GM21423 (cell line): ENCODE measurements around the gene ACOT7.
A peak's percentile ranks its signal among the peaks of the same experiment; 100 is the strongest.
"Not testable (repeated sequence)": the region's sequence is repeated elsewhere in the genome, so short reads cannot be mapped to it uniquely, and the experiment has no call there.

ENCODE experiments used
- ATAC-seq: cut with Tn5 transposase; IDR thresholded peaks from one replicate; pipeline ENCODE4 v1.9.1; 2021; ENCODE audit warnings: mild to moderate bottlenecking, moderate library complexity; ENCODE audit not compliant: unreplicated experiment

ACOT7 gene

GRCh38 chr1:6363085-6363884 is 30.3 kb downstream of the ACOT7 start:
- not testable (repeated sequence) for ATAC-seq

- no peak for ATAC-seq
Observed at GRCh38 chr1:6361124-6361775, 32.3 kb downstream of the ACOT7 start.

DNA sequence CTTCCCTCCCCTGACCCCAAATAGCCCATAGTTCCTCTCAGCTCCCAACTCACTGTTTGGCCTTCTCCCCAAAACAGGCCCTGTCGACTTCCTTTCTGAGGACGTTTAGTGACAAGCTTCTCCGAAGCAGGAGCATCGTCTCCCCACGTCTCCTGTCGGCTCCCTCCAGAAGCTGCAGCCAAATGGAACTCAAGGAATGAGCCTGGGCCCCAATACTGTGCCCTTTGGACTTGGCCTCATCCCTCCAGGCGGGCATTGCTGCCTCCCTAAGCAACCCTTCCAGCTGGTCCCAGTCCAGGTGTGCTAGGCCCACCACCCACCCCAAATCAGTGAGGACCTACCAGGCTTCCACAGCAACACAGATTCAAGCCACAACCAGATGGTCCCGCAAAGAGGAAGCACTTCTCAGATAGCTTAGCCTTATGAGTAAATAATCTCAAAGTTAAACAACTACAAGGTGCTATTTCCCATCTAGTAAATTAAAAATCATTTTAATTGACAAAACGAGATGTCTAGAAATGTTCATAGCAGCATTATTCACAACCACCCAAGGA is 33.0 kb downstream of the ACOT7 start:
- no peak for ATAC-seq

GRCh38 chr1:6360117-6360496 is 33.5 kb downstream of the ACOT7 start:
- peak; percentile 10 for ATAC-seq

DNA sequence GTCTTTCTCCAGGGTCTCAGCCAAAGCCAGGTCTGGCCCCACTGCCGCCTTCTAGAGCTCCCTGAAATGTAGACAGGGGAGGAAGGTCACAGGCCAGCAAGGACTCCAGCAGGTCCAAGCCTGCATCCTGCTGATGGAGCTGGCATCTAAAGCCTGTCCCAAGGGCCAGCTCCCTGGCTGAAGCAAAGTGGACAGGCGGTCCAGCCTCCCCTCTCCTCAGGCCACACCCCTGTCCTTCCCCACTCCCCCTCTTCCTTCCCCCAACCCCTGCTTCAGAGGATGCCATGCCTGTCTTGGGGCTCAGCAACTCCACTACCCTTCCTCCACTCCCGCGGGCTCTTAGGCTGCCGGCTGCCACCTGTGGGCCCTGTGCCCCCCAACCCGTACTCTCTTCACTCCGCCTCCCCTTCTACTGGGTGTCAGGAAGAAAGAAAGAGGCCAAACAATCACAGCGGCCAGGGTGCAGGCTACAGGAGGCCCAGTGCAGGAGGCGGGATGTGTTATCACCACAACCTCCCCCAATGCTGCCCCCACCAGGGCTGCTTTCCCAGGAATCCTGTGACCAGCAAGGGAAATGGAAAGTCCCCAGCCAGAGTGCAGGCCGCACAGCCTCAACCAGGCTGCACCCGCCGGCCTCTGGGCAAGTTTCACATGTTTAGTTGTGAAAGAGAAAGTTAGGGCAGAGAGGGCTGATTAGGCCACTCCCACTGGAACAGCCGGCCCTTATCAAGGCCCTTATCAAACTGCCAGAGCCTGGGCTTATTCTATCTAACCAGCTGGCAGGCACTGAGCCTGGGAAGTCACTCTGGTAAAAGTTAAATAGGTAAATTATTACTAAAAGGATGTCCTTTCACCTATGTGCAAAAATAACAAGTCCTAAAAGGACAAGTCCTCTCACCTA is 34.1 kb downstream of the ACOT7 start:
- ATAC-seq = peak; percentile 86

DNA sequence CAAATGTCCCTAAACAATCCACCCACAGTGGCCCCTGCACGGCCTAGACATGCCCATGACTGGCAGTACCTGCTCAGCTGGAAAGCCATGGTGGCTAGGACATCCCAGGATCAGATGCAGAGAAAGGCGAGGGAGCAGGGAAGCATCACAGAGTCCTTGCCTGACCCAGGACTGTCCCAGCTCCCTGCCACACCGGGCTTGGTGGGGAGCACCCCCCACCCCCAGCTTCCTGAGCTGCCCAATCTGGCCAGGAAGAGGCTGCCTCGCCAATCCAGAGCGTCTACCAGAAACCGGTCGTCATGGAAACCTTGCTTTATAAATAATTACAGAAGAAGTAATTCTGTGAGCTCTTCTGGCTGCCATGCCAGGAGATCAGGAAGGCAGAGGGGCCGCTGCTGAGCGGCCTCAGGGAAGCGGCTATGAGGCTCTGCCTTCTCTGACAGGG is 34.8 kb downstream of the ACOT7 start:
- ATAC-seq = no peak

- ATAC-seq = no peak
Observed at GRCh38 chr1:6358144-6358624, 35.4 kb downstream of the ACOT7 start.

GRCh38 chr1:6357243-6357936 is 36.2 kb downstream of the ACOT7 start:
- no peak for ATAC-seq

DNA sequence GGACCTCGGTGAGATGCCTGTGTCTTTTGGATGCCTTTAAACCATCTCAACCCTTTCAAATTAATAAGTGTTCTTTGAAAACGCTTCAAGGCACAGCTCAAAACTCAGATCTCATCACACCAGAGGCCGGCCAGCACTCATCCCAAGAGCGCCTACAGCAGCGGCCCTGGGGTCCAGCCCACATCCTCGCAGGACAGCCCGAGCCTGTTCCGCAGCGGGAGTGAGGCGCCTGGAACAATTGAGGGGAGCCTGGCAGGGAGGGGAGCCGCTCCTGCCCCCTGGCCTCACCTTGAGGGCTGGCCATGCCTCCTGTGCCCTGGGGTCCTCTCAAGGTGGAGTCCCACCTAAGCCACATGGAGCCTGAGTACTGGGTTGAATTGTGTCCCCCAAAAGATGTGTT is 37.9 kb downstream of the ACOT7 start:
- ATAC-seq = no peak

DNA sequence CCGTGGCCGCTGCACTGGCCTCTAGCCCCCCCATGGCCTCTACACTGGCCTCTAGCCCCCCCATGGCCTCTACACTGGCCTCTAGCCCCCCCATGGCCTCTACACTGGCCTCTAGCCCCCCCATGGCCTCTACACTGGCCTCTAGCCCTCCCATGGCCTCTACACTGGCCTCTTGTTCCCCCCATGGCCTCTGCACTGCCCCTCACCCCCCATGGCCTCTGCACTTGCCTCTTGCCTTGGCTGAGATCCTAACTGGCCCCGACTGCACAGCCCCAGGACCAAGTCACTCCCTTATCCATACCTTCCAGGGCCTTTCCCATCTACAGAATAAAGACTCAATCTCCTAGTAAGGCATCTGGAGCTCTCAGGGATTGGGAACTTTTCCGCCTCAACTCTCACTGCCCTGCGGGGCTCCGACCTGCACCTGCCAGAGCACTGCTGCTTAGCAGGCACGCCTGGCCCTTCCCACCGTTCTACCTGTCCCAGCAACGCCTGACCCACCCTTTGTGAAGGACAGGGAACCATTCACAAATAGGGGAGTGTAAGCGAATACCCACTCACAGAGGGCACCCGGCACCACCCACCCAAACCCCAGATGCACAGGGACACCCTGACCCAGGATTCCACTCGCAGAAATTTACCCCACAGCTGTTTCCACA is 38.8 kb downstream of the ACOT7 start:
- ATAC-seq = no peak

DNA sequence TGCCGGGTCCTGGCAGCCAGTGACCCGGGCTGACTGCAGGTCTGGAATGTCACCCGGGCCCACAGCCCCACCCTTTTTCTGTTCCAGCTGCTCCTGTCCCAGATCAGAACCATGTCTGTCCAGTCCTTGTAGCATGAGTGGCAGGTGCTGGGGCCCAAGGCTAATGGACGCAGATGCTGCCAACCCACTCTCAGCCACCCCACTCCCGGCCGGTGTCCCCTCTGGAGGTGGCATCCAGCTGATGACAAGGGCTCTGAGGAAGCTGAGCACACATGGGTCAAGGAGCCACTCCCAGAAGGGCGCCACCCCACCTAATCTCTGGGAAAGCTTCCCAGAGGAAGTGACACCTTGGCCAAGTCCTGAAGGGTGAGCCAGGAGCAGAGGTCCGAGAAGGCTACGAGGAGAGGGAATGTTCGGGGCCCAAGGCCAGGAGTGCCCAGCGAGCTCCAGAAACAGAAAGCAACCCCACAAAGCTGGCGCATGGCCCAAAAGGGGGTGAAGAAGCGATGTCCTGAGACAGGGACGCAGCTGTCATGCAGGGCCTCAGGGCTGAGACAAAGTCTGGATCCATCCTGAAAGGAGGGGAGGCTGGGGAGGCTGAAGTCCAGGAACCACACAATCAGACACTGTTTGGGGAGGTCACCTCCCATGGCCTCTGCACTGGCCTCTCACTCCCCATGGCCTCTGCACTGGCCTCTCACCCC is 39.5 kb downstream of the ACOT7 start:
- ATAC-seq = no peak

- ATAC-seq = no peak
Observed at GRCh38 chr1:6353619-6353954, 40.0 kb downstream of the ACOT7 start.

GRCh38 chr1:6352138-6352563 is 41.4 kb downstream of the ACOT7 start:
- no peak for ATAC-seq

GRCh38 chr1:6351480-6352137 is 42.0 kb downstream of the ACOT7 start:
- no peak for ATAC-seq

GRCh38 chr1:6350416-6351088 is 43.0 kb downstream of the ACOT7 start:
- no peak for ATAC-seq

GRCh38 chr1:6349254-6349943 is 44.2 kb downstream of the ACOT7 start:
- ATAC-seq = no peak

GRCh38 chr1:6348511-6349191 is 44.9 kb downstream of the ACOT7 start:
- no peak for ATAC-seq
